ENCODE results near the gene ZMAT5.

Gene ZMAT5

DNA sequence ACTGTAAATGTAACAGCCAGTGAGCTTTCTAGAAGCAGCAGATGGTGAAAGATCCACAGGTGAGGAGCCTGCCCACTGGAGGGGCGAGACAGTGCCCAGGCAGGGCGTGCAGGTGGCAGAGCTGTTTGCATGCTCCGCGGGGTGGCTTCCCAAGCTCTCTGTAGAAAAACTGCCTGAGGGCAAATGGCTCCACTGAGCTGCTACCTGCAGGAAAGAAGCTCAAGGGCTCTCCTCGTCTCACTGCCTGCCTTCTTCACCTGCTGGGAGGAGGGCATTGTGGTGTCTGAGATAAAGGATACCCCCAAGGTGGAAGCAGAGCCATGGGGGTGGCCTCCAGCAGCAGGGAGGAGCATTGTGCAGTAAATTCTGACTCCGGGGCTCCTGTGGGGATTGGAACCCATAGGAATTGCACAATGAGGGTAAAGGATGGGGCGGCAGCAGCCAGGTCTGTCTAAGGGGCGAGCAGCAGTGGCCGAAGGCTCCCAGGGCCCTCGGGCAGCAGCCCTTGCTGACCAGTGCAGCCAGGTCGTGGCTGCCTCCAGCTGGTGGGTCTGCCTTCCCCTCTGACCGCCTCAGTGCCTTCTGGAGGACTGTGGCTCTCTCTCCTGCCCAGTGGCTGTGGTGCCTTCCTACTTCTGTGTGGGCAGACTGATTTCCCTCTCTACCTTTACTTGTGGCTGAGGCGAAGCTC lies 75.0 kb downstream of the ZMAT5 start:
- no peak overlapping the region for H3K27ac ChIP-seq (ENCODE audit: low read length)
- H2AFZ ChIP-seq (ENCODE audit: low read length) = no peak overlapping the region
- no peaks in the 10 kb centered on the region for H3K9me2 ChIP-seq (replicated peaks; ENCODE audit: insufficient read depth, low read length)
- no peaks in the 10 kb centered on the region for H3K4me1 ChIP-seq (ENCODE audit: low read length)
- H3K9me3 ChIP-seq (replicated peaks; ENCODE audit: insufficient read depth, low read length) = no peaks in the 10 kb centered on the region
- H4K20me1 ChIP-seq (ENCODE audit: insufficient read depth, low read length) = no peaks in the 10 kb centered on the region
- H3K79me2 ChIP-seq (ENCODE audit: low read length) = no peaks in the 10 kb centered on the region
- no peak overlapping the region for H3K4me2 ChIP-seq (ENCODE audit: low read depth, low read length)
- no peak for DNase-seq
- H3K9ac ChIP-seq (ENCODE audit: low read length) = no peak overlapping the region
- TF ChIP-seq, protein P1, sequence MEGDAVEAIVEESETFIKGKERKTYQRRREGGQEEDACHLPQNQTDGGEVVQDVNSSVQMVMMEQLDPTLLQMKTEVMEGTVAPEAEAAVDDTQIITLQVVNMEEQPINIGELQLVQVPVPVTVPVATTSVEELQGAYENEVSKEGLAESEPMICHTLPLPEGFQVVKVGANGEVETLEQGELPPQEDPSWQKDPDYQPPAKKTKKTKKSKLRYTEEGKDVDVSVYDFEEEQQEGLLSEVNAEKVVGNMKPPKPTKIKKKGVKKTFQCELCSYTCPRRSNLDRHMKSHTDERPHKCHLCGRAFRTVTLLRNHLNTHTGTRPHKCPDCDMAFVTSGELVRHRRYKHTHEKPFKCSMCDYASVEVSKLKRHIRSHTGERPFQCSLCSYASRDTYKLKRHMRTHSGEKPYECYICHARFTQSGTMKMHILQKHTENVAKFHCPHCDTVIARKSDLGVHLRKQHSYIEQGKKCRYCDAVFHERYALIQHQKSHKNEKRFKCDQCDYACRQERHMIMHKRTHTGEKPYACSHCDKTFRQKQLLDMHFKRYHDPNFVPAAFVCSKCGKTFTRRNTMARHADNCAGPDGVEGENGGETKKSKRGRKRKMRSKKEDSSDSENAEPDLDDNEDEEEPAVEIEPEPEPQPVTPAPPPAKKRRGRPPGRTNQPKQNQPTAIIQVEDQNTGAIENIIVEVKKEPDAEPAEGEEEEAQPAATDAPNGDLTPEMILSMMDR (IDR thresholded peaks at IDR 0.05; ENCODE audit: low read length) = no peak
- TF ChIP-seq EZH2 (optimal IDR thresholded peaks at IDR 0.05; ENCODE audit: low read depth, low read length) (no peak), EZH2phosphoT487 (IDR thresholded peaks at IDR 0.05; ENCODE audit: low read length) (no peak)
- H3K36me3 ChIP-seq (replicated peaks; ENCODE audit: insufficient read depth, low read length) = no peaks in the 10 kb centered on the region
- H3F3A ChIP-seq (ENCODE audit: insufficient read depth, low read length) = no peaks in the 10 kb centered on the region
- H3K4me3 ChIP-seq (ENCODE audit: low read length) = no peak overlapping the region
- H3K27me3 ChIP-seq (replicated peaks; ENCODE audit: insufficient read depth, low read length) = no peaks in the 10 kb centered on the region

DNA sequence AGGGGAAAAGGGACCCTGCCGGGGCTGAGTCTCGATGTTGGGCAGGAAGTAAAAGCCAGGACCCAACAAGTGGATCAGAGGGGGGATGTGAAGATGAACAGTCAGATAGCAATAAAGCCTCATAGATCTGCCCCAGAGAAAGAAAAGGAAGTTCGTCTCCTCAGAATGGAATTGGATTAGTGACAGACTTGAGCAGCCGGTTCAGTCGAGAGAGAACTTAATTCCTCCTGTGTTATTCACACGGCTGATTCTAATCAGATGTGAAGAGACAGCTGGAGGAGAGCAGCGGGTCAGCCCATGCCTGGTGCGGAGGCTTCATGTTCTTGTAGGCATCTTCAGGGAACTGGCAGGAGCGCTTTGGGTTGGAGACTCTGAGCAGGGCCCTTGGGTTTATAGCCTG lies 76.3 kb downstream of the ZMAT5 start:
- no peaks in the 10 kb centered on the region for H4K20me1 ChIP-seq (ENCODE audit: insufficient read depth, low read length)
- no peak overlapping the region for H3K4me2 ChIP-seq (ENCODE audit: low read depth, low read length)
- H3F3A ChIP-seq (ENCODE audit: insufficient read depth, low read length) = no peaks in the 10 kb centered on the region
- H3K27ac ChIP-seq (ENCODE audit: low read length) = no peak overlapping the region
- no peaks in the 10 kb centered on the region for H3K79me2 ChIP-seq (ENCODE audit: low read length)
- H3K9me2 ChIP-seq (replicated peaks; ENCODE audit: insufficient read depth, low read length) = no peaks in the 10 kb centered on the region
- no peak for DNase-seq
- H3K4me1 ChIP-seq (ENCODE audit: low read length) = no peaks in the 10 kb centered on the region
- no peak overlapping the region for H3K4me3 ChIP-seq (ENCODE audit: low read length)
- no peaks in the 10 kb centered on the region for H3K9me3 ChIP-seq (replicated peaks; ENCODE audit: insufficient read depth, low read length)
- no peak for TF ChIP-seq EZH2phosphoT487 (IDR thresholded peaks at IDR 0.05; ENCODE audit: low read length)
- no peak for TF ChIP-seq EZH2 (optimal IDR thresholded peaks at IDR 0.05; ENCODE audit: low read depth, low read length)
- TF ChIP-seq, protein P1 (IDR thresholded peaks at IDR 0.05; ENCODE audit: low read length) = no peak
- no peaks in the 10 kb centered on the region for H3K36me3 ChIP-seq (replicated peaks; ENCODE audit: insufficient read depth, low read length)
- no peaks in the 10 kb centered on the region for H3K27me3 ChIP-seq (replicated peaks; ENCODE audit: insufficient read depth, low read length)
- H2AFZ ChIP-seq (ENCODE audit: low read length) = no peak overlapping the region
- H3K9ac ChIP-seq (ENCODE audit: low read length) = no peak overlapping the region

DNA sequence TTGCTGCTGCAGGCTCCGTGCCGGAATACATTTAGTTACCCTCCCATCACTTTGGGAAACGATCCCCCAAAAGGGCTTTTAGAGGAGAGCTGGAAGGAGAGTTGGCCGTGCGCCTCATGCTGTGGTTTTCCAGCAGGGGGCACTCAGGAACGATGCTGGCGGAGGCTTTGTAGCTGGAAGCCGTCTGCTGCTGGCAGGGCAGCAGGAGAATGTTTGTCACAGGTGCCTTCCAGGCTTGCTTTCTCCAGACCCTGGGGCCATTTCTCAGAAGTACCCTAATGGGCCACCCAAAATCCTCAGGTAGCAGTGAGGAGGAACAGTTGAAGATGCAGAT lies 77.0 kb downstream of the ZMAT5 start:
- H3K4me2 ChIP-seq (ENCODE audit: low read depth, low read length) = no peak overlapping the region
- H3K9ac ChIP-seq (ENCODE audit: low read length) = no peak overlapping the region
- H3K9me2 ChIP-seq (replicated peaks; ENCODE audit: insufficient read depth, low read length) = no peaks in the 10 kb centered on the region
- peak; percentile 22 for DNase-seq
- H3K27ac ChIP-seq (ENCODE audit: low read length) = no peak overlapping the region
- no peaks in the 10 kb centered on the region for H3K79me2 ChIP-seq (ENCODE audit: low read length)
- no peaks in the 10 kb centered on the region for H3K36me3 ChIP-seq (replicated peaks; ENCODE audit: insufficient read depth, low read length)
- no peak overlapping the region for H2AFZ ChIP-seq (ENCODE audit: low read length)
- no peak overlapping the region for H3K4me3 ChIP-seq (ENCODE audit: low read length)
- H3K4me1 ChIP-seq (ENCODE audit: low read length) = no peaks in the 10 kb centered on the region
- no peaks in the 10 kb centered on the region for H3K27me3 ChIP-seq (replicated peaks; ENCODE audit: insufficient read depth, low read length)
- TF ChIP-seq, protein P1 (IDR thresholded peaks at IDR 0.05; ENCODE audit: low read length) = peak; percentile 58
- no peak for TF ChIP-seq EZH2phosphoT487 (IDR thresholded peaks at IDR 0.05; ENCODE audit: low read length)
- H3K9me3 ChIP-seq (replicated peaks; ENCODE audit: insufficient read depth, low read length) = no peaks in the 10 kb centered on the region
- no peaks in the 10 kb centered on the region for H3F3A ChIP-seq (ENCODE audit: insufficient read depth, low read length)
- H4K20me1 ChIP-seq (ENCODE audit: insufficient read depth, low read length) = no peaks in the 10 kb centered on the region

Data from MM.1S (cell line).